ENCODE results near the gene ZNF581.

ZNF581 gene

GRCh38 chr19:55637534-55637933, 5.9 kb upstream of the ZNF581 start:
- TF ChIP-seq EGR2 (tag by site-specific recombination; IDR thresholded peaks at IDR 0.05; ENCODE audit: low read depth), result peak; percentile 52
- TF ChIP-seq HOXD13 (CRISPR knock-in tag; IDR thresholded peaks at IDR 0.05; ENCODE audit: borderline replicate concordance), result 0 out of 2 replicates have a peak, but pooled peaks have one; percentile 19
- no peak for TF ChIP-seq GLIS1 (tag by site-specific recombination; IDR thresholded peaks at IDR 0.05)
- no peak for TF ChIP-seq ZNF48 (tag by site-specific recombination; IDR thresholded peaks at IDR 0.05)
- TF ChIP-seq ZBTB17 (tag by site-specific recombination; IDR thresholded peaks at IDR 0.05), result peak; percentile 89
- TF ChIP-seq PRDM1 (tag by site-specific recombination; IDR thresholded peaks at IDR 0.05), result 0 out of 2 replicates have a peak, but pooled peaks have one; percentile 14
- Histone ChIP-seq H3K27ac (ENCODE audit: extremely low read depth, low read depth, low read length) (no peak overlapping the region), H3K36me3 (ENCODE audit: control insufficient read depth in 2 of 2, insufficient read depth in 1 of 2, low read length in 2 of 2) (peaks cover 5 to 11% of the 10 kb centered on the region in 2 experiments; a peak in 2 of 3 replicates), H3K4me3 (ENCODE audit: low read depth, low read length) (no peak overlapping the region), H3K4me1 (ENCODE audit: control insufficient read depth, insufficient read depth, low read length) (peaks cover 20% of the 10 kb centered on the region), H3K9me3 (ENCODE audit: control insufficient read depth, insufficient read depth, low read depth, low read length) (no peaks in the 10 kb centered on the region)
- ChIA-PET POLR2A (interaction anchor here (1.0 to 2.1 kb wide), 4 partner anchors 10 to 38 kb away, joined by 4 to 10 read pairs (median 6); partner anchors contain the start of genes FIZ1, U2AF2 and ZNF784), CTCF (interaction anchor here (0.6 to 2.6 kb wide), 10 partner anchors 8 to 478 kb away, joined by 3 to 12 read pairs (median 5); partner anchors contain the start of genes ISOC2, U2AF2 and ZNF784)

- H3K27ac ChIP-seq (ENCODE audit: extremely low read depth, low read depth, low read length), result no peak overlapping the region
- POLR2A ChIA-PET, result interaction anchor here (0.6 to 1.6 kb wide), 4 partner anchors 15 to 498 kb away, joined by 3 to 5 read pairs (median 3); partner anchors contain the start of genes U2AF2 and ZNF784
- no peak overlapping the region for H3K4me3 ChIP-seq (ENCODE audit: low read depth, low read length)
- peaks cover 5 to 11% of the 10 kb centered on the region in 2 experiments; a peak in 2 of 3 replicates for H3K36me3 ChIP-seq (ENCODE audit: control insufficient read depth in 2 of 2, insufficient read depth in 1 of 2, low read length in 2 of 2)
- CTCF ChIA-PET, result interaction anchor here (0.5 to 2.6 kb wide), 10 partner anchors 9 to 957 kb away, joined by 3 to 12 read pairs (median 4); partner anchors contain the start of genes CCDC106, ISOC2, U2AF2 and ZNF784
- H3K4me1 ChIP-seq (ENCODE audit: control insufficient read depth, insufficient read depth, low read length), result peaks cover 28% of the 10 kb centered on the region
- H3K9me3 ChIP-seq (ENCODE audit: control insufficient read depth, insufficient read depth, low read depth, low read length), result no peaks in the 10 kb centered on the region
- no peak for TF ChIP-seq ZNF548 (tag by site-specific recombination; IDR thresholded peaks at IDR 0.05)
- no peak for TF ChIP-seq ZNF777 (tag by site-specific recombination; IDR thresholded peaks at IDR 0.05; ENCODE audit: borderline replicate concordance)
- TF ChIP-seq ZBTB10 (tag by site-specific recombination; IDR thresholded peaks at IDR 0.05), result peak; percentile 39; the same call in 1 of the 2 replicates
- TF ChIP-seq ZNF138 (tag by site-specific recombination; IDR thresholded peaks at IDR 0.05; ENCODE audit: borderline replicate concordance), result no peak
- TF ChIP-seq INSM2 (tag by site-specific recombination; IDR thresholded peaks at IDR 0.05), result no peak
- peak; percentile 57 for TF ChIP-seq PATZ1 (tag by site-specific recombination; IDR thresholded peaks at IDR 0.05)
- no peak for TF ChIP-seq ZNF776 (tag by site-specific recombination; IDR thresholded peaks at IDR 0.05; ENCODE audit: borderline replicate concordance)
- no peak for TF ChIP-seq ZNF544 (tag by site-specific recombination; IDR thresholded peaks at IDR 0.05)
- TF ChIP-seq ZNF621 (tag by site-specific recombination; IDR thresholded peaks at IDR 0.05), result no peak
- TF ChIP-seq ZNF701 (tag by site-specific recombination; IDR thresholded peaks at IDR 0.05), result no peak
- no peak for TF ChIP-seq ZNF221 (tag by site-specific recombination; IDR thresholded peaks at IDR 0.05; ENCODE audit: borderline replicate concordance)
- TF ChIP-seq ZNF354C (tag by site-specific recombination; IDR thresholded peaks at IDR 0.05; ENCODE audit: borderline replicate concordance, low read depth), result no peak
- TF ChIP-seq HIC1 (tag by site-specific recombination; IDR thresholded peaks at IDR 0.05), result no peak
- no peak for TF ChIP-seq ZNF501 (tag by site-specific recombination; IDR thresholded peaks at IDR 0.05)
- no peak for TF ChIP-seq ZNF24 (tag by site-specific recombination; IDR thresholded peaks at IDR 0.05)
- no peak for TF ChIP-seq GLI4 (tag by site-specific recombination; IDR thresholded peaks at IDR 0.05)
- no peak for TF ChIP-seq IKZF3 (tag by site-specific recombination; IDR thresholded peaks at IDR 0.05)
- TF ChIP-seq ZNF140 (tag by site-specific recombination; IDR thresholded peaks at IDR 0.05), result no peak
- peak; percentile 43; the same call in 1 of the 2 replicates for TF ChIP-seq EGR2 (tag by site-specific recombination; IDR thresholded peaks at IDR 0.05; ENCODE audit: low read depth)
- no peak for TF ChIP-seq REPIN1 (tag by site-specific recombination; IDR thresholded peaks at IDR 0.05; ENCODE audit: low read depth)
- TF ChIP-seq ZNF133 (tag by site-specific recombination; IDR thresholded peaks at IDR 0.05), result no peak
- TF ChIP-seq ZNF664 (tag by site-specific recombination; IDR thresholded peaks at IDR 0.05), result no peak
Measured at GRCh38 chr19:55638864-55639359, 4.5 kb upstream of the ZNF581 start.
